ENCODE results near the gene AMMECR1. TPM values are rescaled to one million over a fixed set of nuclear protein-coding genes. Genes with fewer than 3 reads are reported as not detected.

The AMMECR1 gene
- total RNA-seq, 3 donors from 2014 or later (not counting 1 experiment from before 2014, with no cell fraction given) = 10.0 to 16.7 (median 11.5) TPM

GRCh38 chrX:110182362-110182761 is 135.5 kb downstream of the AMMECR1 start:
- Histone ChIP-seq H3K9me3 (ENCODE audit: control insufficient read depth, insufficient read depth, low read length) (no peaks in the 10 kb centered on the region), H3K36me3 (ENCODE audit: control insufficient read depth, insufficient read depth, low read length) (no peaks in the 10 kb centered on the region), H3K27me3 (ENCODE audit: control insufficient read depth, insufficient read depth, low read length) (no peaks in the 10 kb centered on the region), H3K4me3 (ENCODE audit: low read length) (no peak overlapping the region), H3K4me1 (ENCODE audit: control insufficient read depth, insufficient read depth, low read length) (no peaks in the 10 kb centered on the region), H3K27ac (ENCODE audit: low read length) (no peak overlapping the region)
- H3K4me3 Mint-ChIP-seq = no peak overlapping the region
- intact Hi-C loops (cut with micrococcal nuclease) = no loop called here
- no peaks in the 10 kb centered on the region for H3K36me3 Mint-ChIP-seq
- DNase-seq (no peak), ATAC-seq (no peak)
- WGBS (ENCODE audit: insufficient coverage) = 67% methylated on average over 1 of the region's 1 CpG
- no peak overlapping the region for H3K27ac Mint-ChIP-seq
- H3K9me3 Mint-ChIP-seq = no peaks in the 10 kb centered on the region
- no peak for TF ChIP-seq CTCF (IDR thresholded peaks at IDR 0.05)
- H3K27me3 Mint-ChIP-seq (ENCODE audit: low read depth in 2 of 2) = no peaks in the 10 kb centered on the region
- peaks cover 0 to 25% of the 10 kb centered on the region in 2 donors for H3K4me1 Mint-ChIP-seq

GRCh38 chrX:110181459-110182137 is 136.3 kb downstream of the AMMECR1 start:
- Histone ChIP-seq H3K9me3 (ENCODE audit: control insufficient read depth, insufficient read depth, low read length) (no peaks in the 10 kb centered on the region), H3K4me3 (ENCODE audit: low read length) (no peak overlapping the region), H3K27me3 (ENCODE audit: control insufficient read depth, insufficient read depth, low read length) (no peaks in the 10 kb centered on the region), H3K36me3 (ENCODE audit: control insufficient read depth, insufficient read depth, low read length) (no peaks in the 10 kb centered on the region), H3K27ac (ENCODE audit: low read length) (no peak overlapping the region), H3K4me1 (ENCODE audit: control insufficient read depth, insufficient read depth, low read length) (no peaks in the 10 kb centered on the region)
- H3K4me3 Mint-ChIP-seq = no peak overlapping the region
- intact Hi-C loops (cut with micrococcal nuclease) = no loop called here
- H3K4me1 Mint-ChIP-seq = peaks cover 0 to 25% of the 10 kb centered on the region in 2 donors
- H3K36me3 Mint-ChIP-seq = no peaks in the 10 kb centered on the region
- H3K27me3 Mint-ChIP-seq (ENCODE audit: low read depth in 2 of 2) = no peaks in the 10 kb centered on the region
- DNase-seq (no peak), ATAC-seq (no peak)
- TF ChIP-seq CTCF (IDR thresholded peaks at IDR 0.05) = no peak
- WGBS (ENCODE audit: insufficient coverage) = no CpG with 5 or more reads among the region's 2 CpGs
- no peaks in the 10 kb centered on the region for H3K9me3 Mint-ChIP-seq
- peak overlapping the region in 1 of 2 donors; percentile 7 for H3K27ac Mint-ChIP-seq

GRCh38 chrX:110180928-110181310 is 137.0 kb downstream of the AMMECR1 start:
- no peak overlapping the region for H3K4me3 ChIP-seq (ENCODE audit: low read length)
- H3K4me1 Mint-ChIP-seq = peaks cover 0 to 25% of the 10 kb centered on the region in 2 donors
- intact Hi-C loops (cut with micrococcal nuclease) = no loop called here
- H3K9me3 Mint-ChIP-seq = no peaks in the 10 kb centered on the region
- no peaks in the 10 kb centered on the region for H3K36me3 Mint-ChIP-seq
- DNase-seq (no peak), ATAC-seq (no peak)
- no peak overlapping the region for H3K27ac ChIP-seq (ENCODE audit: low read length)
- H3K4me1 ChIP-seq (ENCODE audit: control insufficient read depth, insufficient read depth, low read length) = no peaks in the 10 kb centered on the region
- TF ChIP-seq CTCF (IDR thresholded peaks at IDR 0.05) = no peak
- H3K27me3 ChIP-seq (ENCODE audit: control insufficient read depth, insufficient read depth, low read length) = no peaks in the 10 kb centered on the region
- no peaks in the 10 kb centered on the region for H3K9me3 ChIP-seq (ENCODE audit: control insufficient read depth, insufficient read depth, low read length)
- no peaks in the 10 kb centered on the region for H3K27me3 Mint-ChIP-seq (ENCODE audit: low read depth in 2 of 2)
- WGBS (ENCODE audit: insufficient coverage) = 89% methylated on average over 4 of the region's 6 CpGs
- no peak overlapping the region for H3K4me3 Mint-ChIP-seq
- H3K36me3 ChIP-seq (ENCODE audit: control insufficient read depth, insufficient read depth, low read length) = no peaks in the 10 kb centered on the region
- peak overlapping the region in 1 of 2 donors; percentile 41 for H3K27ac Mint-ChIP-seq

Measured in natural killer cell (primary cell).